Fibroblast of pulmonary artery (primary cell): ENCODE data around the gene SLC4A1AP.

Experiments
- DNase-seq: peaks from one replicate; pipeline ENCODE4 v3.0.0-alpha.2; 2010; ENCODE audit warnings: low read depth
- H3K4me3 ChIP-seq: replicated peaks from 2 replicates; pipeline ENCODE4 v1.5.1; 2011; ENCODE audit warnings: low read depth, mild to moderate bottlenecking, control low read depth, low read length, moderate library complexity
- CTCF ChIP-seq: IDR thresholded peaks from 2 replicates; pipeline ENCODE4 v1.5.1; 2011; ENCODE audit warnings: mild to moderate bottlenecking, control low read depth, low read length, inconsistent platforms; ENCODE audit errors: missing control alignments

The SLC4A1AP gene

GRCh38 chr2:27704342-27704876 is 40.7 kb downstream of the SLC4A1AP start:
- no peak overlapping the region for H3K4me3 ChIP-seq
- DNase-seq = no peak
- no peak for TF ChIP-seq CTCF

- no peak for TF ChIP-seq CTCF
- H3K4me3 ChIP-seq = no peak overlapping the region
- DNase-seq = peak; percentile 98
These were observed 42.3 kb downstream of the SLC4A1AP start for GRCh38 chr2:27705851-27706622.

- DNase-seq = no peak
- no peak overlapping the region for H3K4me3 ChIP-seq
- TF ChIP-seq CTCF = no peak
These were observed 44.0 kb downstream of the SLC4A1AP start for GRCh38 chr2:27707462-27708256.

- H3K4me3 ChIP-seq = no peak overlapping the region
- no peak for DNase-seq
- no peak for TF ChIP-seq CTCF
These were observed 44.6 kb downstream of the SLC4A1AP start for GRCh38 chr2:27708257-27708654.

GRCh38 chr2:27708666-27709065 is 45.0 kb downstream of the SLC4A1AP start:
- no peak for DNase-seq
- H3K4me3 ChIP-seq = no peak overlapping the region
- TF ChIP-seq CTCF = no peak

- TF ChIP-seq CTCF = no peak
- H3K4me3 ChIP-seq = no peak overlapping the region
- DNase-seq = no peak
These were observed 45.6 kb downstream of the SLC4A1AP start for GRCh38 chr2:27709326-27709725.
